Activated CD4-positive, alpha-beta T cell treated with anti-CD3 and anti-CD28 coated beads for 48 hours (primary cell): ENCODE measurements around the gene PTH2R.
A peak's percentile ranks its signal among the peaks of the same experiment; 100 is the strongest.
"Not testable (repeated sequence)": the region's sequence is repeated elsewhere in the genome, so short reads cannot be mapped to it uniquely, and the experiment has no call there.

Experiments used
- DNase-seq: peaks from one replicate; pipeline ENCODE4 v3.0.0-alpha.2; 2020

The PTH2R gene

GRCh38 chr2:208396796-208397195 lies 9.8 kb upstream of the PTH2R start:
- not testable (repeated sequence) for DNase-seq

- no peak for DNase-seq
Measured at GRCh38 chr2:208399201-208399600, 7.4 kb upstream of the PTH2R start.

- DNase-seq: peak; percentile 12
Measured at GRCh38 chr2:208407667-208408066, 1.1 kb downstream of the PTH2R start.

GRCh38 chr2:208413931-208414330 lies 7.3 kb downstream of the PTH2R start:
- DNase-seq: no peak

- DNase-seq: no peak
Measured at GRCh38 chr2:208415255-208415654, 8.7 kb downstream of the PTH2R start.

- DNase-seq: no peak
Measured at GRCh38 chr2:208415897-208416296, 9.3 kb downstream of the PTH2R start.

GRCh38 chr2:208426412-208427045 lies 19.9 kb downstream of the PTH2R start:
- DNase-seq: no peak

- DNase-seq: no peak
Measured at GRCh38 chr2:208437755-208438154, 31.2 kb downstream of the PTH2R start.

GRCh38 chr2:208440716-208441115 lies 34.1 kb downstream of the PTH2R start:
- no peak for DNase-seq

GRCh38 chr2:208441951-208442350 lies 35.4 kb downstream of the PTH2R start:
- DNase-seq: no peak

- DNase-seq: not testable (repeated sequence)
Measured at GRCh38 chr2:208447447-208447846, 40.9 kb downstream of the PTH2R start.

- no peak for DNase-seq
Measured at GRCh38 chr2:208451061-208451460, 44.5 kb downstream of the PTH2R start.

- DNase-seq: no peak
Measured at GRCh38 chr2:208454861-208455260, 48.3 kb downstream of the PTH2R start.

GRCh38 chr2:208463721-208464120 lies 57.1 kb downstream of the PTH2R start:
- DNase-seq: no peak

GRCh38 chr2:208464205-208464604 lies 57.6 kb downstream of the PTH2R start:
- no peak for DNase-seq

- DNase-seq: peak; percentile 12
Measured at GRCh38 chr2:208466151-208466919, 59.7 kb downstream of the PTH2R start.

- no peak for DNase-seq
Measured at GRCh38 chr2:208466920-208467298, 60.3 kb downstream of the PTH2R start.

- no peak for DNase-seq
Measured at GRCh38 chr2:208467564-208467963, 61.0 kb downstream of the PTH2R start.

GRCh38 chr2:208477741-208478140 lies 71.1 kb downstream of the PTH2R start:
- no peak for DNase-seq

GRCh38 chr2:208479342-208479741 lies 72.8 kb downstream of the PTH2R start:
- DNase-seq: no peak

GRCh38 chr2:208481945-208482344 lies 75.4 kb downstream of the PTH2R start:
- not testable (repeated sequence) for DNase-seq

- not testable (repeated sequence) for DNase-seq
Measured at GRCh38 chr2:208482453-208483015, 75.9 kb downstream of the PTH2R start.

GRCh38 chr2:208485390-208485789 lies 78.8 kb downstream of the PTH2R start:
- DNase-seq: no peak
